ENCODE data around the gene GAK. TPM values are rescaled to one million over a fixed set of nuclear protein-coding genes. Genes with fewer than 3 reads are reported as not detected.

GAK gene
- total RNA-seq, 1 donor: 44.0 TPM

- no peak for DNase-seq (ENCODE audit: low read depth)
- H3K4me3 ChIP-seq (ENCODE audit: low read depth, low read length): peak overlapping the region; percentile 9
- TF ChIP-seq CTCF (IDR thresholded peaks at IDR 0.05; ENCODE audit: insufficient read depth, low read depth, low read length): no peak
Measured at GRCh38 chr4:826508-827208, 105.5 kb downstream of the GAK start.

- TF ChIP-seq CTCF (IDR thresholded peaks at IDR 0.05; ENCODE audit: insufficient read depth, low read depth, low read length): no peak
- peak within 1 kb of the TSS; percentile 17 for H3K4me3 ChIP-seq (ENCODE audit: low read depth, low read length)
- DNase-seq (ENCODE audit: low read depth): no peak
Measured at GRCh38 chr4:825971-826330, 106.2 kb downstream of the GAK start, which contains the start of gene CPLX1. CPLX1 (minus strand) TSS chr4:826129; CDS start chr4:824522, 1,607 bp downstream.

- DNase-seq (ENCODE audit: low read depth): peak; percentile 26
- TF ChIP-seq CTCF (IDR thresholded peaks at IDR 0.05; ENCODE audit: insufficient read depth, low read depth, low read length): no peak
- peak overlapping the region; percentile 17 for H3K4me3 ChIP-seq (ENCODE audit: low read depth, low read length)
Measured at GRCh38 chr4:825063-825970, 106.8 kb downstream of the GAK start.

- H3K4me3 ChIP-seq (ENCODE audit: low read depth, low read length): no peak overlapping the region
- no peak for TF ChIP-seq CTCF (IDR thresholded peaks at IDR 0.05; ENCODE audit: insufficient read depth, low read depth, low read length)
- no peak for DNase-seq (ENCODE audit: low read depth)
Measured at GRCh38 chr4:824461-825062, 107.6 kb downstream of the GAK start.

GRCh38 chr4:823761-824460, 108.2 kb downstream of the GAK start:
- DNase-seq (ENCODE audit: low read depth): no peak
- H3K4me3 ChIP-seq (ENCODE audit: low read depth, low read length): no peak overlapping the region
- TF ChIP-seq CTCF (IDR thresholded peaks at IDR 0.05; ENCODE audit: insufficient read depth, low read depth, low read length): no peak

GRCh38 chr4:823176-823760, 108.8 kb downstream of the GAK start:
- no peak for TF ChIP-seq CTCF (IDR thresholded peaks at IDR 0.05; ENCODE audit: insufficient read depth, low read depth, low read length)
- no peak overlapping the region for H3K4me3 ChIP-seq (ENCODE audit: low read depth, low read length)
- DNase-seq (ENCODE audit: low read depth): no peak

All from fibroblast of villous mesenchyme (primary cell).